ENCODE results near the gene SLC25A41. TPM values are rescaled to one million over a fixed set of nuclear protein-coding genes. Genes with fewer than 3 reads are reported as not detected.

The SLC25A41 gene
- total RNA-seq, 2 experiments from 2014 or later = 0.52 to 0.60 TPM

DNA sequence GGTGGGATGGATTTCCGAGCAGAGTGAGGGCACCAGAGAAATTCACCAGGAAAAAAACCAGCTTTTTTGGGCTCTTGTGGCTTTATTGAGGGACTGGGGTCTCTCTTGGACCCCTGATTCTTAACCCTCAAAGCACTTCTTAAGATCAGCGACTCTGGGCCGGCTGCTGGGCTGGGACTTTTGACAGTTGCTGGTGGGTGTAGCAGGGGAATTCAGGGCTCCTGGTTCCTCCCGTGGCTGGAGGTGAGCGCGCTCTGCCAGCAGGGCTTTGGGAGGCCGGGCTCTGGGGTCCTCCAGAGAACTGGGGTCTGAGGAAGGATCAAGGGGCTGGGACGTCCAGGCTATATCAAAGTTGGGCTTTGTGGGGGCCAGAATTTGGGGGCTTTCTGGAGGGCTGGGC is 33.8 kb upstream of the SLC25A41 start:
- DNase-seq = no peak
- H3K4me1 Mint-ChIP-seq = peaks cover 9% of the 10 kb centered on the region
- no peak overlapping the region for H3K4me3 Mint-ChIP-seq
- H3K36me3 Mint-ChIP-seq = peaks cover 12% of the 10 kb centered on the region
- no peaks in the 10 kb centered on the region for H3K27me3 Mint-ChIP-seq
- no peaks in the 10 kb centered on the region for H3K9me3 Mint-ChIP-seq
- H3K27ac Mint-ChIP-seq = peak overlapping the region; percentile 54

GRCh38 chr19:6466526-6467248 is 33.1 kb upstream of the SLC25A41 start:
- Mint-ChIP-seq H3K36me3 (peaks cover 12% of the 10 kb centered on the region), H3K4me3 (no peak overlapping the region), H3K27ac (no peak overlapping the region), H3K27me3 (no peaks in the 10 kb centered on the region), H3K9me3 (no peaks in the 10 kb centered on the region), H3K4me1 (peaks cover 13% of the 10 kb centered on the region)
- no peak for DNase-seq

GRCh38 chr19:6465663-6466062 is 32.1 kb upstream of the SLC25A41 start:
- no peaks in the 10 kb centered on the region for H3K9me3 Mint-ChIP-seq

DNA sequence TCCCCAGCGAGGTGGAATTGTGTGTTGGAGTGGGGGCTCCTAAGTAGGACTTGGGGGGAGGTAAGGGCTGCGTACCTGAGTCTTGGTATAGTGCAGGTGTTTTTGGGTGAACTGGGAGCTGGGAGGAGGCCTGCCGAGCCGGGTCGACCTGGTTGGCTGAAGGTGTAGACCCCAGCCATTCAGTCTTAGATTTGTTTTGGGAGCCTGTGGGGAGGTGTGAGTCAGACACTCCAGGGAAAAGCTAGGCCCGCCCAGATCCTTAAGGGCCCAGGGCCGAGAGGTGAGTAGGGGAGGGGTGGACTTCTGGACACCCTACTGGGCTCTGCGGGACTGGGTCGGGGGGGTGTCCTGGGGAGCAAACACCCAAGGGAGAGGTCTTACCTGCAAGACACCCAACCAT is 31.4 kb upstream of the SLC25A41 start:
- Mint-ChIP-seq H3K4me1 (peaks cover 16% of the 10 kb centered on the region), H3K27me3 (no peaks in the 10 kb centered on the region), H3K36me3 (peaks cover 3% of the 10 kb centered on the region), H3K9me3 (no peaks in the 10 kb centered on the region), H3K4me3 (peak overlapping the region; percentile 18), H3K27ac (no peak overlapping the region)
- no peak for DNase-seq

More at GRCh38 chr19:6465663-6466062, 32.1 kb upstream of the SLC25A41 start:
- Mint-ChIP-seq H3K36me3 (peaks cover 6% of the 10 kb centered on the region), H3K27ac (no peak overlapping the region), H3K27me3 (no peaks in the 10 kb centered on the region), H3K4me3 (no peak overlapping the region), H3K4me1 (peaks cover 13% of the 10 kb centered on the region)
- DNase-seq = no peak

DNA sequence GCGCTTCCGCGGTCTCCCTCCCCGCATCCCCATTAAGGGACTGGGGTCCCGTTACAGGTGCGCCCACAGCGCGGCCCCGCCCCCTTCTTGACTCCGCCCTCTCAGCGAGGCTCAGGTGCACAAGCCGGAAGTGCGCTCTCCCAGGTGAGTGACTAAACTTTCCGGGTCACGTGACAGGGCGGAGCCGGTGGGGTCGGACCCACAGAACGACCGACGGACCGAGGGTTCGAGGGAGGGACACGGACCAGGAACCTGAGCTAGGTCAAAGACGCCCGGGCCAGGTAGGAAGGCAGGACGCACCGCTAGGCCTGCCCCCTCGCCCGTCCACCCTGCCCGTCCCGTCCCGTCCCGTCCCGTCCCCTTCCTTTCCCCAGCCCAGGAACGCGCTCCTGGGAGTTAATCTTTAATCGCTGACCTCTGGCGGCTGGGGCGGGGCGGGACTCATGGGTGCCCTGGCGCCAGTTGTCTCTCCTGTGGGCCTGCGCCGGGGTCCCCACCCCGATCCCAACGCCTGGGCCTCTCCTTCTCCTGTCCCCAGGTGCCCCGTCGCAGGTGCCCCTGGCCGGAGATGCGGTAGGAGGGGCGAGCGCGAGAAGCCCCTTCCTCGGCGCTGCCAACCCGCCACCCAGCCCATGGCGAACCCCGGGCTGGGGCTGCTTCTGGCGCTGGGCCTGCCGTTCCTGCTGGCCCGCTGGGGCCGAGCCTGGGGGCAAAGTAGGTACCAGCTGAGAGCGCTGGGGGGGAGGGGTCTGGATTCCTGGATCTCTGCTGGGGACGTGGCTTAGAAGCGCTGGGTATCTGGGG is 30.7 kb upstream of the SLC25A41 start, which contains the start of gene CRB3:
Gene CRB3 (plus strand): TSS at position 202 of the 804 bp plus-strand sequence. CDS start 431 bp downstream, at position 633.
- Mint-ChIP-seq H3K9me3 (no peaks in the 10 kb centered on the region), H3K4me3 (peak within 1 kb of the TSS; percentile 54), H3K27ac (no peak within 1 kb of the TSS), H3K27me3 (no peaks in the 10 kb centered on the region), H3K4me1 (peaks cover 18% of the 10 kb centered on the region), H3K36me3 (peaks cover 3% of the 10 kb centered on the region)
- DNase-seq = peak; percentile 33

DNA sequence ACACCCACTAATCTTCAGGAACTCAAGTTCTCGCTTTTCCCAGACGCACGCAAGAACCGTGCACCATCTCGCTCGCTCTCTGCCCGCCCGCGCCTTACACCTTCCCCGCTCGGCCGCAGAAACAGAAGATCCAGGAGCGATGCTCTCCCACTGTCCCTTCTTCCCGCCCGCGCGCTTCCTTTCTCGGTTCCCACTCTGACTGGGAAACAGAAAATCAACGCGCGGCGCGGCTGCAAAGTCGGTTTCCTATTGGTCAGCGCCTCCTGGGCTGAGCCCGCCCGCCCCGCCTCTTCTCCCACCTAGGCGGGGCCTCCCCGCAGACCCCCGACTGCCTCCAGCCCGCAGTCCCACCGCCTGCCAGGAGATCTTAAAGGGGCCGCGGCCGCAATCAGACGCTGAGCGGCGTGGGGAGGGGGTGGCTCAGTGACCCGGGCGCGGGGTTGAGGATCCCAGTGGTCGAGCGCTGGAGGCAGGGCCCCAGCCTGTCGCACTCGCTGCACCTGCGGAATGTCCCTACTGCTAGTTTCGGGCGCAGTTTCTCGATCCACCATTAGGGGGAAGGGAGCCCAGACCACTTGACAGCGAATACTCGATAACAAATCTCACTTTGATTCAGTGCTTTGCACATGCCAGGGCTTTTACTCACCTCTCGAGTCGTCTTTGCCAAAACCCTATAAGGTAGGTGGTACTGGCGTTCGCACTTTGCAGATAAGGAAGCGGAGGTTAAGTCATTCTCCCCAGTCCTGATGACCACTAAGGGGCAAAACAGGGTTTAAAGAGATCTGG is 26.7 kb upstream of the SLC25A41 start:
- Mint-ChIP-seq H3K4me3 (peak overlapping the region; percentile 89), H3K36me3 (peaks cover 19% of the 10 kb centered on the region), H3K4me1 (peaks cover 28% of the 10 kb centered on the region), H3K9me3 (peaks cover 4% of the 10 kb centered on the region), H3K27ac (peak overlapping the region; percentile 81), H3K27me3 (no peaks in the 10 kb centered on the region)
- DNase-seq = peak; percentile 98

DNA sequence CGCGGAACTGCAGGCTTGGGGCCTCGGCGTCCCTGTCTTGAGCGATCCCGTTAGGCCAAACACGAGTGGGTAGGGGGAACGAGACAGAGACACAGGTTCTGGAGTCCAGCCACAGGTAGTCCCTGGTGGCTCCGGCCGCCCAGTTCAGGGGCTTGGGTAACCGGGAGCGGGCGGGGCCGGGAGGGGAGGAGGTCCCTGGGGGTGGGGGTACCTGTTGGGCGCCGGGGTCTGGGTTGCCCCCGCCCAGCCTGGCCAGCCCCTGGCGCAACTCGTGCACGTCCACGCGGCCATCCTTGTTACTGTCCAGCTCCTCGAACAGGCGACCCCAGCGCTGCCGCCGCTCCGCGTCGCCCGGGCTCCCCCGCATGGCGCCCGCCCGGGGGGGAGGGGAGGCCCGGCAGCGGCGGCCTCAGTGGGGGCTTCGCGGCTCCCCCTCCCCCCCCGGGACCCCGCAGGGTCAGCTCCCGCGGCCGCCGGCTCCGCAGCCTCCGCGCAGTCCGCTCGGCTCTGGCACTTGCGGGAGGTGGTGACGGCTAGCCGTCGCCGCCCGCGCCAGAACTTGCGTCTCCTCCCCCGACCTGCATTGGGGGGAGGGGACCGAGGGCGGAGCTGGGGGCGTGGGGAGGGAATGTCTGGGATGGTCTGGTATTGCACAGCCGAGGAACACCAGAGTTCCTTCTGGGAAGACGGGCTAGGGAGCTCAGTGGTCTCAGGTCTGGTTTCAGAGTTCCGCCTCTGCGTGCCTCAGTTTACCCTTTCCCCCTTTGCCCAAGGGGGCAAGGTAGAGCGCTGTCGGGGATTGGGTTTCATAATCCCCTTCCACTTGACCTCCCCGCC is 25.9 kb upstream of the SLC25A41 start, which contains the start of gene SLC25A23:
Gene SLC25A23 (minus strand): TSS at position 531 of the 837 bp plus-strand sequence. CDS start 164 bp downstream, at position 367.
- peak; percentile 67 for DNase-seq
- no peaks in the 10 kb centered on the region for H3K27me3 Mint-ChIP-seq
- H3K27ac Mint-ChIP-seq = peak within 1 kb of the TSS; percentile 81
- H3K36me3 Mint-ChIP-seq = peaks cover 27% of the 10 kb centered on the region
- peaks cover 11% of the 10 kb centered on the region for H3K9me3 Mint-ChIP-seq
- H3K4me3 Mint-ChIP-seq = peak within 1 kb of the TSS; percentile 89
- H3K4me1 Mint-ChIP-seq = peaks cover 23% of the 10 kb centered on the region

DNA sequence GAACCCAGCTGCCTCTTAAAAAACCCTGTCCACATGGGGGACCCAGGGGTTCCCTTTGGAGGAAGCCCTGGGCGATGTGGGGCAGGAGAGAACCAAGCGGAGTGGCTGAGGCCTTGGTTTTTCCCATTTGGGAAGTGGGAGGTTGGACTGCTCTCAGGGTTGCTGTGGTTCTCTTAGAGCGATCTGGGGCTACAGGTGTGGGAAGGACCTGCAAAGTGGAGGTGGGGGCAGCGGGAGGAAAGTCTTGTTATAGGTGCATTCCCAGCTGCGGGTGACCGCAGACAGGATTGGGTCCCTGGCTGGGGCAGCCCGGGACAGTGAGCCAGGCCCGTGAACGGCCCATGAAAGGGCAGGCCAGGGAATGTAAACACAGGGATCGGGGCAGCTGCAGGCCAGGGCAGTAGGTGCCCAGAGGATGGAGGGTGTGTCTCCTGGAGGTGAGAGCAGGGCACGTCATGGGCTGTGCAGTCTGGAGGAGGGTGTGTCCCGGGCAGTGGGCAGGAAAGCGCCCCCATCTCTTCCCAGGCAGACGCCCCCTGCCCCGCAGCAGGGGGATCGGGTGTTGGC is 25.2 kb upstream of the SLC25A41 start:
- peaks cover 20% of the 10 kb centered on the region for H3K4me1 Mint-ChIP-seq
- H3K4me3 Mint-ChIP-seq = peak overlapping the region; percentile 82
- peaks cover 34% of the 10 kb centered on the region for H3K36me3 Mint-ChIP-seq
- DNase-seq = no peak
- peaks cover 15% of the 10 kb centered on the region for H3K9me3 Mint-ChIP-seq
- no peaks in the 10 kb centered on the region for H3K27me3 Mint-ChIP-seq
- peak overlapping the region; percentile 65 for H3K27ac Mint-ChIP-seq

DNA sequence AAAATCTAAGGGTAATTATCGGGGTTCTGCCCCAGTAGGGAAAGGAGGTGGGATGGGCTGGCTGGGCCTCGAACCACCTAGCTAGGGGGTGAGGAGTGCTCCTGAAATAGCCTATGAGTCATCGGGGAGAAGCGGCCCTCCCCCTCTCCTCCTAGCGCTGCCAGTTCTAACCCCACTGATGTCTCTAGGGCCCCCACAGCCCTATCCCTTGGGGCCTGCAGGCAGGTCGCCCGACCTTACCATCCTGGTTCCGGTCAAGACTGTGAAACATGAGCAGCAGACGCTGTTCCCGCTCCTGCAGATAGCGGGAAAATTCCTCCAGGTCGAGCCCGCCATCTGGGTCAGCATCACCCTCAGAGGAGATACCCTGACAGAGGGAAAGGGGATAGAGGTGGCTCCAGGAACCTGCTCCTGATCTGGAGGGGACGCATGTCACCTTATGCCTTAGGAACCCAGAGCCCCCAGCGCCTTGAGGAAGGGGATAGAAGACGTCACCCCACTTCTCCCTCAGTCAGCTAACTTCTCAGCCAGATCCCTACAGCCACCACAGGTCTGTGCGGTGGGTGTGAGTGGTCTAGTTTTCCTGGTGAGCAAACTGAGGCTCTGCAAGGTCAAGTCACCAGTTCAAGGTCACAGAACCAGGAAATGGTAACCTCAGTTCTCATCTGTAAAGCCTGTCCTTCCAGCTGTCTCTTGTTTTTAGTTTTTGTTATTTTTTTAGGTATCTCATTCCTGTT is 24.6 kb upstream of the SLC25A41 start:
- Mint-ChIP-seq H3K27ac (no peak overlapping the region), H3K9me3 (peaks cover 19% of the 10 kb centered on the region), H3K4me1 (peaks cover 19% of the 10 kb centered on the region), H3K36me3 (peaks cover 40% of the 10 kb centered on the region), H3K4me3 (peak overlapping the region; percentile 82), H3K27me3 (no peaks in the 10 kb centered on the region)
- DNase-seq = no peak

- Mint-ChIP-seq H3K4me1 (peaks cover 15% of the 10 kb centered on the region), H3K27me3 (no peaks in the 10 kb centered on the region), H3K4me3 (no peak overlapping the region), H3K36me3 (peaks cover 49% of the 10 kb centered on the region), H3K9me3 (peaks cover 19% of the 10 kb centered on the region), H3K27ac (no peak overlapping the region)
- DNase-seq = no peak
Measured at GRCh38 chr19:6455924-6456323, 22.4 kb upstream of the SLC25A41 start.

GRCh38 chr19:6453951-6454565 is 20.5 kb upstream of the SLC25A41 start:
- Mint-ChIP-seq H3K36me3 (peaks cover 54% of the 10 kb centered on the region), H3K4me3 (no peak overlapping the region), H3K9me3 (peaks cover 19% of the 10 kb centered on the region), H3K4me1 (peaks cover 10% of the 10 kb centered on the region), H3K27me3 (no peaks in the 10 kb centered on the region), H3K27ac (no peak overlapping the region)
- DNase-seq = no peak

GRCh38 chr19:6452899-6453298 is 19.3 kb upstream of the SLC25A41 start:
- H3K4me1 Mint-ChIP-seq = no peaks in the 10 kb centered on the region
- no peaks in the 10 kb centered on the region for H3K27me3 Mint-ChIP-seq
- H3K36me3 Mint-ChIP-seq = peaks cover 54% of the 10 kb centered on the region
- no peak overlapping the region for H3K4me3 Mint-ChIP-seq
- no peak overlapping the region for H3K27ac Mint-ChIP-seq
- DNase-seq = no peak
- peaks cover 19% of the 10 kb centered on the region for H3K9me3 Mint-ChIP-seq

DNA sequence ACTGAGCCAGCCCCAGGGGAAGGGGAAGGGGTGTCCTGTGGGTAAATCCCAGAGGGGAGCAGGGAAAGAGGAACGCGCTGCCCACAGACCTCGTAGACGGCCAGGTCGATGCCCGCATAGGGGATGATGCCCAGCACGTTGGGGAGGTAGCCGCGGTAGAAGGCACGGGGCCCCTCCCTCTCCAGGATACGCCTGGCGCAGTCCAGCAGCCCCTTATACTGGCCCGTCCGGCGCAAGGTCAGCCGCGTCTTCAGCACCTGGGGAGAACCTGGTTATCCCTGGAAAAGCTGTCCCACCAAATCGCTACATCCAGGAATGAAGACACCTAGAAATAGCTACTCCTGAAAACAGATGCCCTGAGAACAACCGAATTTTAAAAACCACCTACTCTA is 18.7 kb upstream of the SLC25A41 start:
- Mint-ChIP-seq H3K27ac (no peak overlapping the region), H3K4me3 (no peak overlapping the region)
- no peak for DNase-seq

More for the DNA sequence above, 18.7 kb upstream of the SLC25A41 start:
- H3K36me3 Mint-ChIP-seq = peaks cover 53% of the 10 kb centered on the region
- no peaks in the 10 kb centered on the region for H3K4me1 Mint-ChIP-seq
- H3K27me3 Mint-ChIP-seq = no peaks in the 10 kb centered on the region
- H3K9me3 Mint-ChIP-seq = peaks cover 19% of the 10 kb centered on the region

All from activated naive CD8-positive, alpha-beta T cell treated with anti-CD3 and anti-CD28 coated beads for 36 hours (primary cell).